GM12878 (cell line): ENCODE measurements around the gene EHBP1. TPM values are rescaled to one million over a fixed set of nuclear protein-coding genes. Genes with fewer than 3 reads are reported as not detected.

Experiments used
- ATAC-seq: fragments of 200-7000 bp; cut with Tn5 transposase; 3 replicates; pipeline ENCODE4 v1.9.1; 2020; ENCODE audit warnings: mild to moderate bottlenecking, moderate library complexity
- BruUV-seq: library from RNA; stranded (reverse); fragments of 400-500 nt; replicated peaks from 2 replicates; lab custom pipeline; 2021; lab: Mats Ljungman, UMichigan
- CTCF ChIA-PET: fragments of 300-600 bp; sonication (Branson Sonifier 250); formaldehyde crosslinking; extraction: SDS; loops from one replicate; lab custom pipeline; 2021; ENCODE audit warnings: inconsistent platforms; lab: Yijun Ruan, JAX
- POLR2A ChIA-PET: fragments of 350-600 bp; formaldehyde crosslinking; extraction: SDS; loops from one replicate; lab custom pipeline; 2021; ENCODE audit warnings: inconsistent platforms; lab: Charles Lee
- RAD21 ChIA-PET: fragments of 300-600 bp; sonication (Branson Sonifier 250); formaldehyde crosslinking; loops from one replicate; lab custom pipeline; 2023; ENCODE audit warnings: antibody characterized with exemption; ENCODE audit not compliant: unreplicated experiment; lab: Charles Lee
- SMC1A ChIA-PET: fragments of 300-600 bp; sonication (Branson Sonifier 250); formaldehyde crosslinking; loops from one replicate; lab custom pipeline; 2023; ENCODE audit not compliant: unreplicated experiment, uncharacterized antibody; lab: Charles Lee
- DNase-seq: peaks from one replicate; pipeline ENCODE4 v3.0.0-alpha.2; 2011; ENCODE audit warnings: low read depth, low spot score
- FAIRE-seq: peaks from 3 replicates; lab custom pipeline; 2011; peaks lifted over from hg19 to GRCh38; lab: Jason Lieb, UNC
- H2AFZ ChIP-seq: 2 replicates; pipeline ENCODE4 v1.6.0; 2011; ENCODE audit warnings: low read depth, low read length, control low read depth; ENCODE audit not compliant: control insufficient read depth
- H3K27ac ChIP-seq: 2 replicates; pipeline ENCODE4 v1.5.1; 2011; ENCODE audit warnings: control low read depth; ENCODE audit not compliant: control insufficient read depth, insufficient read depth
- H3K27me3 ChIP-seq, 2 experiments: replicated peaks in 1 of 2; 2 replicates each; pipeline versions ENCODE4 v1.6.0 to v1.6.1; 2011; ENCODE audit warnings: low read length in 1 of 2; ENCODE audit not compliant: control insufficient read depth in 2 of 2, insufficient read depth in 2 of 2
- H3K36me3 ChIP-seq, 2 experiments: 2 replicates each; pipeline ENCODE4 v1.5.1; 2011; ENCODE audit warnings: low read length in 1 of 2; ENCODE audit not compliant: control insufficient read depth in 2 of 2, insufficient read depth in 2 of 2
- H3K4me1 ChIP-seq: 2 replicates; pipeline ENCODE4 v1.6.1; 2011; ENCODE audit warnings: mild to moderate bottlenecking, low read length, moderate library complexity, mixed read lengths; ENCODE audit not compliant: control insufficient read depth, insufficient read depth
- H3K4me2 ChIP-seq: 2 replicates; pipeline ENCODE4 v1.6.0; 2011; ENCODE audit warnings: control low read depth; ENCODE audit not compliant: control insufficient read depth, insufficient read depth
- H3K4me3 ChIP-seq: fragments of 200-600 bp; sonication (generic); 2 replicates; pipeline ENCODE4 v1.5.1; 2016
- H3K79me2 ChIP-seq: 2 replicates; pipeline ENCODE4 v1.6.0; 2011; ENCODE audit warnings: low read length; ENCODE audit not compliant: control insufficient read depth, insufficient read depth
- H3K9ac ChIP-seq: 2 replicates; pipeline ENCODE4 v1.8.0; 2011; ENCODE audit warnings: low read length, control low read depth, mixed read lengths; ENCODE audit not compliant: control insufficient read depth, insufficient read depth
- H3K9me3 ChIP-seq: replicated peaks from 3 replicates; pipeline ENCODE4 v1.5.1; 2011; ENCODE audit warnings: mild to moderate bottlenecking, low read length; ENCODE audit not compliant: control insufficient read depth, insufficient read depth
- H4K20me1 ChIP-seq: 2 replicates; pipeline ENCODE4 v1.6.0; 2011; ENCODE audit not compliant: control insufficient read depth, insufficient read depth
- BMI1 ChIP-seq: fragments of 450-650 bp; IDR thresholded peaks from 2 replicates; pipeline ENCODE4 v1.6.1; 2016; ENCODE audit warnings: mild to moderate bottlenecking, moderate library complexity, borderline replicate concordance
- NFYB ChIP-seq: IDR thresholded peaks from 2 replicates; pipeline ENCODE4 v1.6.1; 2011; ENCODE audit warnings: low read depth, mild to moderate bottlenecking, low read length, improper control_type of control experiment, moderate library complexity; ENCODE audit not compliant: insufficient read depth
- SMAD1 ChIP-seq: fragments of 450-650 bp; IDR thresholded peaks from 2 replicates; pipeline ENCODE4 v1.6.1; 2018; ENCODE audit warnings: mild to moderate bottlenecking, low read depth; ENCODE audit not compliant: partially characterized antibody
- WGBS: methylation state at CpG from one replicate; pipeline ENCODE4 v1.1.6; 2016; ENCODE audit warnings: low lambda C conversion rate; ENCODE audit not compliant: insufficient replicate concordance, insufficient coverage; ENCODE audit errors: missing lambda C conversion rate; 5-methylcytosine and 5-hydroxymethylcytosine counted together
- in situ Hi-C: fragments of 300-500 bp; cut with MboI; formaldehyde crosslinking; loops from 9 replicates; pipeline ENCODE4 v1.14.3; 2018; ENCODE audit warnings: mixed read lengths
- intact Hi-C: fragments of 100-400 bp; cut with micrococcal nuclease; formaldehyde crosslinking; loops from one replicate; pipeline ENCODE4 v1.14.2; 2022; ENCODE audit not compliant: unreplicated experiment
- polyA plus RNA-seq, 11 experiments: library from polyadenylated mRNA; depleted of rRNA in 4 of 11; unstranded in 6 of 11; stranded (reverse) in 5 of 11; fragments of >200 nt; fragmentation: Nextera tagmentation in 4 of 11; fragmentation: Illumina TruSeq in 1 of 11; extraction: Ambion mirVana in 4 of 11; extraction: Trizol in 1 of 11; gene quantifications; 1 replicate in 1 of 11; 2 replicates in 10 of 11; pipeline versions ENCODE4 v1.2.1 to v1.2.3, GENCODE V29; 2011 to 2016; ENCODE audit warnings: inconsistent platforms in 2 of 11, missing spikeins in 2 of 11, low read depth in 1 of 11
- total RNA-seq, 4 experiments: library from RNA; depleted of rRNA in 3 of 4; stranded (reverse); fragments of >200 nt in 3 of 4; fragmentation: Illumina TruSeq in 1 of 4; extraction: Trizol in 1 of 4; gene quantifications; 2 replicates each; pipeline versions ENCODE4 v1.2.1 to v1.2.3, GENCODE V29; 2013 to 2021
- TF ChIP-seq, protein P1 (sequence below): fragments of 450-650 bp; IDR thresholded peaks from 2 replicates; pipeline ENCODE4 v1.6.1; 2017; ENCODE audit warnings: mild to moderate bottlenecking, moderate library complexity

EHBP1 gene
- total and polyA plus RNA-seq, 10 of the 15 experiments (the other 5 are each of a cell fraction or from before 2014, with no cell fraction given), result 5.7 to 26.1 (median 13.6) TPM

- TF ChIP-seq, protein P1, sequence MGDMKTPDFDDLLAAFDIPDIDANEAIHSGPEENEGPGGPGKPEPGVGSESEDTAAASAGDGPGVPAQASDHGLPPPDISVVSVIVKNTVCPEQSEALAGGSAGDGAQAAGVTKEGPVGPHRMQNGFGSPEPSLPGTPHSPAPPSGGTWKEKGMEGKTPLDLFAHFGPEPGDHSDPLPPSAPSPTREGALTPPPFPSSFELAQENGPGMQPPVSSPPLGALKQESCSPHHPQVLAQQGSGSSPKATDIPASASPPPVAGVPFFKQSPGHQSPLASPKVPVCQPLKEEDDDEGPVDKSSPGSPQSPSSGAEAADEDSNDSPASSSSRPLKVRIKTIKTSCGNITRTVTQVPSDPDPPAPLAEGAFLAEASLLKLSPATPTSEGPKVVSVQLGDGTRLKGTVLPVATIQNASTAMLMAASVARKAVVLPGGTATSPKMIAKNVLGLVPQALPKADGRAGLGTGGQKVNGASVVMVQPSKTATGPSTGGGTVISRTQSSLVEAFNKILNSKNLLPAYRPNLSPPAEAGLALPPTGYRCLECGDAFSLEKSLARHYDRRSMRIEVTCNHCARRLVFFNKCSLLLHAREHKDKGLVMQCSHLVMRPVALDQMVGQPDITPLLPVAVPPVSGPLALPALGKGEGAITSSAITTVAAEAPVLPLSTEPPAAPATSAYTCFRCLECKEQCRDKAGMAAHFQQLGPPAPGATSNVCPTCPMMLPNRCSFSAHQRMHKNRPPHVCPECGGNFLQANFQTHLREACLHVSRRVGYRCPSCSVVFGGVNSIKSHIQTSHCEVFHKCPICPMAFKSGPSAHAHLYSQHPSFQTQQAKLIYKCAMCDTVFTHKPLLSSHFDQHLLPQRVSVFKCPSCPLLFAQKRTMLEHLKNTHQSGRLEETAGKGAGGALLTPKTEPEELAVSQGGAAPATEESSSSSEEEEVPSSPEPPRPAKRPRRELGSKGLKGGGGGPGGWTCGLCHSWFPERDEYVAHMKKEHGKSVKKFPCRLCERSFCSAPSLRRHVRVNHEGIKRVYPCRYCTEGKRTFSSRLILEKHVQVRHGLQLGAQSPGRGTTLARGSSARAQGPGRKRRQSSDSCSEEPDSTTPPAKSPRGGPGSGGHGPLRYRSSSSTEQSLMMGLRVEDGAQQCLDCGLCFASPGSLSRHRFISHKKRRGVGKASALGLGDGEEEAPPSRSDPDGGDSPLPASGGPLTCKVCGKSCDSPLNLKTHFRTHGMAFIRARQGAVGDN, result peak; percentile 16; the same call in 1 of the 2 replicates
- no peak for TF ChIP-seq SMAD1
Measured at GRCh38 chr2:63058921-63059792, 353.6 kb downstream of the EHBP1 start (continued).

GRCh38 chr2:63059793-63060471 is 354.4 kb downstream of the EHBP1 start:
- ATAC-seq (peak; percentile 62), FAIRE-seq (no peak), DNase-seq (no peak)
- Histone ChIP-seq H3K27me3 (peaks cover 5 to 15% of the 10 kb centered on the region in 2 experiments), H3K79me2 (no peaks in the 10 kb centered on the region), H3K4me2 (0 out of 2 replicates have a peak overlapping the region, but pooled peaks have one; percentile 11), H2AFZ (0 out of 2 replicates have a peak overlapping the region, but pooled peaks have one; percentile 4), H3K9ac (no peak overlapping the region), H3K4me3 (0 out of 2 replicates have a peak overlapping the region, but pooled peaks have one; percentile 31), H3K27ac (no peak overlapping the region), H4K20me1 (no peaks in the 10 kb centered on the region), H3K9me3 (no peaks in the 10 kb centered on the region; the same call in 1 of the 3 replicates), H3K4me1 (peaks cover 9% of the 10 kb centered on the region; the same call in 1 of the 2 replicates), H3K36me3 (no peaks in the 10 kb centered on the region; a peak in 1 of 4 replicates)
- WGBS, result 14% methylated on average over 20 of the region's 39 CpGs
- RAD21 ChIA-PET, result no interaction called here
- POLR2A ChIA-PET, result interaction anchor here (0.6 kb wide), 1 partner anchor 47 kb away, joined by 3 read pairs; no protein-coding TSS in a partner anchor
- SMC1A ChIA-PET, result no interaction called here
- CTCF ChIA-PET, result no interaction called here
- intact Hi-C loops (loop anchor here (10.0 kb wide), 3 partner anchors 275 to 605 kb away; no protein-coding TSS in a partner anchor), in situ Hi-C loops (no loop called here)
- TF ChIP-seq BMI1, result peak; percentile 91
- no peak for TF ChIP-seq NFYB
- BruUV-seq, result no TSS peak
